NCI-H1694 (cell line): ENCODE data around the gene RRAS2.
A peak's percentile ranks its signal among the peaks of the same experiment; 100 is the strongest.
"Not testable (repeated sequence)": the region's sequence is repeated elsewhere in the genome, so short reads cannot be mapped to it uniquely, and the experiment has no call there.

ENCODE experiments used
- DNase-seq: peaks from one replicate; lab custom pipeline; 2025; lab: John Stamatoyannopoulos, UW

Gene RRAS2

GRCh38 chr11:14358729-14359439 is at the start of gene RRAS2:
RRAS2 (minus strand) TSS chr11:14359183; CDS start chr11:14358870, 313 bp downstream.
- peak; percentile 37 for DNase-seq

GRCh38 chr11:14408612-14409011 is 49.6 kb upstream of the RRAS2 start:
- no peak for DNase-seq

- DNase-seq = not testable (repeated sequence)
Measured at GRCh38 chr11:14406116-14406515, 47.1 kb upstream of the RRAS2 start.

- DNase-seq = not testable (repeated sequence)
Measured at GRCh38 chr11:14403528-14403927, 44.5 kb upstream of the RRAS2 start.

- DNase-seq = no peak
Measured at GRCh38 chr11:14399087-14399486, 40.1 kb upstream of the RRAS2 start.

GRCh38 chr11:14396273-14396672 is 37.3 kb upstream of the RRAS2 start:
- DNase-seq = no peak

GRCh38 chr11:14393889-14394288 is 34.9 kb upstream of the RRAS2 start:
- no peak for DNase-seq

- DNase-seq = no peak
Measured at GRCh38 chr11:14393129-14393528, 34.1 kb upstream of the RRAS2 start.

GRCh38 chr11:14390669-14391068 is 31.7 kb upstream of the RRAS2 start:
- DNase-seq = no peak

GRCh38 chr11:14388352-14388751 is 29.4 kb upstream of the RRAS2 start:
- no peak for DNase-seq

- DNase-seq = peak; percentile 37
Measured at GRCh38 chr11:14386895-14387480, 28.0 kb upstream of the RRAS2 start.

- DNase-seq = no peak
Measured at GRCh38 chr11:14386081-14386480, 27.1 kb upstream of the RRAS2 start.

GRCh38 chr11:14384338-14384737 is 25.4 kb upstream of the RRAS2 start:
- no peak for DNase-seq

GRCh38 chr11:14381968-14382367 is 23.0 kb upstream of the RRAS2 start:
- DNase-seq = no peak

- no peak for DNase-seq
Measured at GRCh38 chr11:14380947-14381561, 22.1 kb upstream of the RRAS2 start.

- no peak for DNase-seq
Measured at GRCh38 chr11:14380125-14380936, 21.3 kb upstream of the RRAS2 start.

- DNase-seq = no peak
Measured at GRCh38 chr11:14378171-14378570, 19.2 kb upstream of the RRAS2 start.

GRCh38 chr11:14376920-14377319 is 17.9 kb upstream of the RRAS2 start:
- no peak for DNase-seq

- no peak for DNase-seq
Measured at GRCh38 chr11:14374922-14375830, 16.2 kb upstream of the RRAS2 start.

GRCh38 chr11:14373941-14374646 is 15.1 kb upstream of the RRAS2 start:
- DNase-seq = no peak

- DNase-seq = no peak
Measured at GRCh38 chr11:14372011-14372410, 13.0 kb upstream of the RRAS2 start.
